ENCODE data around the gene LRFN4. TPM values are rescaled to one million over a fixed set of nuclear protein-coding genes. Genes with fewer than 3 reads are reported as not detected.

Gene LRFN4
- total and polyA plus RNA-seq, 2 donors (not counting 3 experiments of a cell fraction or from before 2014, with no cell fraction given): 22.3 to 37.4 TPM

GRCh38 chr11:66862559-66863037 is 5.7 kb downstream of the LRFN4 start:
- no TSS peak for BruUV-seq (replicated peaks)
- H3K9ac ChIP-seq (replicated peaks; ENCODE audit: extremely low read depth, insufficient read depth, low read length): no peak overlapping the region
- H3K4me1 ChIP-seq (ENCODE audit: control insufficient read depth, extremely low read depth, insufficient read depth, low read length): no peaks in the 10 kb centered on the region
- no peak overlapping the region for H3K4me3 ChIP-seq (replicated peaks in 1 of 3; ENCODE audit: insufficient read depth in 1 of 3, low read depth in 1 of 3, low read length in 3 of 3)
- intact Hi-C loops (cut with micrococcal nuclease) (no loop called here), dilution Hi-C loops (cut with MboI; ENCODE audit: extremely low pct_ligation_motif_present, low sequenced_read_pairs) (no loop called here)
- H2AFZ ChIP-seq (ENCODE audit: low read depth, low read length): no peak overlapping the region
- H3K36me3 ChIP-seq (ENCODE audit: control insufficient read depth in 2 of 2, extremely low read depth in 1 of 2, insufficient read depth in 2 of 2, low read length in 2 of 2): no peaks in the 10 kb centered on the region
- no peaks in the 10 kb centered on the region for H3K27me3 ChIP-seq (ENCODE audit: control insufficient read depth in 2 of 2, insufficient read depth in 2 of 2, low read length in 2 of 2)
- H3K9me1 ChIP-seq (replicated peaks; ENCODE audit: control insufficient read depth, extremely low read depth, insufficient read depth, low read length): no peaks in the 10 kb centered on the region
- TF ChIP-seq JUN (IDR thresholded peaks at IDR 0.05; ENCODE audit: borderline replicate concordance, insufficient read depth, insufficient read length, low read depth) (no peak), POLR2AphosphoS5 (IDR thresholded peaks at IDR 0.05; ENCODE audit: insufficient read depth, low read depth, low read length) (no peak), POLR2A (IDR thresholded peaks at IDR 0.05; ENCODE audit: low read depth, low read length) (no peak), MAX (IDR thresholded peaks at IDR 0.05; ENCODE audit: insufficient read depth, insufficient read length) (no peak), MYC (IDR thresholded peaks at IDR 0.05; ENCODE audit: low read depth, low read length) (no peak), EZH2 (IDR thresholded peaks at IDR 0.05; ENCODE audit: borderline replicate concordance, low read depth, low read length, severe bottlenecking) (no peak), CTCF (IDR thresholded peaks at IDR 0.05; ENCODE audit: extremely low read depth in 1 of 2, insufficient read depth in 1 of 2, low read depth in 1 of 2, low read length in 2 of 2) (no peak), GATA2 (IDR thresholded peaks at IDR 0.05; ENCODE audit: insufficient read depth, insufficient read length, low read depth, low read length) (no peak), FOS (IDR thresholded peaks at IDR 0.05; ENCODE audit: borderline replicate concordance, insufficient read depth, low read length) (no peak)
- no peaks in the 10 kb centered on the region for H3K9me3 ChIP-seq (replicated peaks; ENCODE audit: control insufficient read depth, insufficient read depth, low read length)
- FAIRE-seq (no peak), DNase-seq (ENCODE audit: low read depth, low spot score) (no peak)
- H3K27ac ChIP-seq (ENCODE audit: insufficient read depth, low read depth, low read length): no peak overlapping the region
- POLR2A ChIA-PET: no interaction called here
- CTCF ChIA-PET: no interaction called here
- peaks cover 9% of the 10 kb centered on the region for H3K79me2 ChIP-seq (ENCODE audit: control insufficient read depth, insufficient read depth, low read length)
- H4K20me1 ChIP-seq (replicated peaks; ENCODE audit: control insufficient read depth, extremely low read depth, insufficient read depth, low read length): no peaks in the 10 kb centered on the region
- H3K4me2 ChIP-seq (ENCODE audit: insufficient read depth, low read length): no peak overlapping the region
